OCI-LY7 (cell line): ENCODE data around the gene CNTRL. TPM values are rescaled to one million over a fixed set of nuclear protein-coding genes. Genes with fewer than 3 reads are reported as not detected.

Experiments used
- BruUV-seq: library from RNA; stranded (reverse); fragments of 400-500 nt; replicated peaks from 2 replicates; lab custom pipeline; 2021; lab: Mats Ljungman, UMichigan
- CTCF ChIA-PET: fragments of 300-600 bp; sonication (Branson Sonifier 250); formaldehyde crosslinking; loops from one replicate; lab custom pipeline; 2022; ENCODE audit warnings: antibody characterized with exemption; ENCODE audit not compliant: unreplicated experiment; lab: Charles Lee
- POLR2A ChIA-PET: fragments of 300-600 bp; sonication (Branson Sonifier 250); formaldehyde crosslinking; loops from one replicate; lab custom pipeline; 2022; ENCODE audit warnings: antibody characterized with exemption; lab: Charles Lee
- DNase-seq: peaks from one replicate; pipeline ENCODE4 v3.0.0-alpha.2; 2015; ENCODE audit warnings: low spot score
- H2AFZ ChIP-seq: fragments of 200-600 bp; sonication (generic), shearing (Covaris generic); 2 replicates; pipeline ENCODE4 v1.6.1; 2014; ENCODE audit warnings: mild to moderate bottlenecking, antibody characterized with exemption, low read length, moderate library complexity
- H3K27ac ChIP-seq: fragments of 200-600 bp; sonication (generic); 2 replicates; pipeline ENCODE4 v1.5.1; 2014; ENCODE audit warnings: mixed run types, low read depth, mild to moderate bottlenecking, moderate library complexity, low read length, inconsistent platforms; ENCODE audit not compliant: poor library complexity, severe bottlenecking
- H3K36me3 ChIP-seq: fragments of 200-600 bp; sonication (generic); 2 replicates; pipeline ENCODE4 v1.6.1; 2014; ENCODE audit warnings: mild to moderate bottlenecking, antibody characterized with exemption, low read length, moderate library complexity, mixed read lengths; ENCODE audit not compliant: insufficient read depth
- H3K4me1 ChIP-seq: fragments of 200-600 bp; sonication (generic); 2 replicates; pipeline ENCODE4 v1.5.1; 2014; ENCODE audit warnings: mild to moderate bottlenecking, low read length; ENCODE audit not compliant: insufficient read depth, poor library complexity, severe bottlenecking
- H3K4me2 ChIP-seq: fragments of 200-600 bp; sonication (generic); 2 replicates; pipeline ENCODE4 v1.6.1; 2014; ENCODE audit warnings: mild to moderate bottlenecking, low read length
- H3K4me3 ChIP-seq: fragments of 200-600 bp; sonication (generic); 2 replicates; pipeline ENCODE4 v1.5.1; 2014; ENCODE audit warnings: mild to moderate bottlenecking, low read depth, low read length; ENCODE audit not compliant: poor library complexity, severe bottlenecking
- H3K79me2 ChIP-seq: fragments of 200-600 bp; sonication (generic); 2 replicates; pipeline ENCODE4 v1.6.1; 2016; ENCODE audit warnings: low read depth, mild to moderate bottlenecking, low read length, moderate library complexity, mixed read lengths; ENCODE audit not compliant: insufficient read depth
- H3K9me2 ChIP-seq: fragments of 200-600 bp; sonication (generic); 2 replicates; pipeline ENCODE4 v1.6.1; 2016; ENCODE audit warnings: mild to moderate bottlenecking, low read length, mixed read lengths; ENCODE audit not compliant: insufficient read depth
- H3K9me3 ChIP-seq: fragments of 200-600 bp; sonication (generic); 2 replicates; pipeline ENCODE4 v1.6.1; 2014; ENCODE audit warnings: mild to moderate bottlenecking, mixed run types, low read length, mixed read lengths
- H4K20me1 ChIP-seq: fragments of 200-600 bp; sonication (generic); 2 replicates; pipeline ENCODE4 v1.6.1; 2014; ENCODE audit warnings: mild to moderate bottlenecking, antibody characterized with exemption, low read length, moderate library complexity, mixed read lengths; ENCODE audit not compliant: insufficient read depth
- CTCF ChIP-seq: fragments of 200-600 bp; sonication (generic); conservative IDR thresholded peaks from 2 replicates; pipeline ENCODE4 v1.5.1; 2014; ENCODE audit warnings: mild to moderate bottlenecking, antibody characterized with exemption, low read length, moderate library complexity, mixed read lengths
- EZH2phosphoT487 ChIP-seq: fragments of 200-600 bp; sonication (generic); IDR thresholded peaks from 2 replicates; pipeline ENCODE4 v1.6.1; 2018; ENCODE audit warnings: low read depth, borderline replicate concordance, mild to moderate bottlenecking, mixed run types, antibody characterized with exemption, low read length, moderate library complexity, mixed read lengths
- intact Hi-C: fragments of 100-400 bp; cut with micrococcal nuclease; formaldehyde crosslinking; loops from one replicate; pipeline ENCODE4 v1.10.0; 2022; ENCODE audit not compliant: unreplicated experiment
- total RNA-seq, 2 experiments: library from RNA; depleted of rRNA in 1 of 2; stranded (reverse); fragments of >200 nt in 1 of 2; shearing (Covaris generic) in 1 of 2; gene quantifications; 2 replicates each; pipeline ENCODE4 v1.2.3, GENCODE V29; 2014 to 2022

Gene CNTRL
- total RNA-seq, 2 experiments from 2014 or later: 81.4 to 113 TPM

- no peak for TF ChIP-seq EZH2phosphoT487
- TF ChIP-seq CTCF: peak; percentile 95
- H2AFZ ChIP-seq: peak overlapping the region; percentile 4; the same call in 1 of the 2 replicates
- no TSS peak for BruUV-seq
- H4K20me1 ChIP-seq: no peaks in the 10 kb centered on the region
- peak overlapping the region; percentile 11 for H3K4me3 ChIP-seq
- CTCF ChIA-PET: interaction anchor here (0.9 to 1.3 kb wide), 5 partner anchors 12 to 305 kb away, joined by 3 to 5 read pairs (median 4); no protein-coding TSS in a partner anchor
- no peak overlapping the region for H3K27ac ChIP-seq
- H3K36me3 ChIP-seq: no peaks in the 10 kb centered on the region; the same call in 1 of the 2 replicates
- no peaks in the 10 kb centered on the region for H3K9me2 ChIP-seq
- intact Hi-C loops: loop anchor here (1.0 to 2.0 kb wide), 2 partner anchors 75 to 304 kb away; no protein-coding TSS in a partner anchor
- POLR2A ChIA-PET: interaction anchor here (0.5 to 1.6 kb wide), 8 partner anchors 9 to 304 kb away, joined by 3 to 8 read pairs (median 4); partner anchors contain the start of gene C5
- DNase-seq: peak; percentile 82
- H3K79me2 ChIP-seq: no peaks in the 10 kb centered on the region
- H3K4me2 ChIP-seq: peak overlapping the region; percentile 42
- peaks cover 38% of the 10 kb centered on the region for H3K4me1 ChIP-seq
- H3K9me3 ChIP-seq: peaks cover 6% of the 10 kb centered on the region; the same call in 1 of the 2 replicates
Observed at GRCh38 chr9:121059998-121060636, 14.6 kb upstream of the CNTRL start.

- peaks cover 34% of the 10 kb centered on the region for H3K9me3 ChIP-seq
- intact Hi-C loops: no loop called here
- H3K36me3 ChIP-seq: peaks cover 32% of the 10 kb centered on the region
- no peaks in the 10 kb centered on the region for H3K9me2 ChIP-seq
- no peak overlapping the region for H3K4me3 ChIP-seq
- peaks cover 57% of the 10 kb centered on the region for H3K4me1 ChIP-seq
- H3K4me2 ChIP-seq: no peak overlapping the region
- H2AFZ ChIP-seq: no peak overlapping the region
- H3K27ac ChIP-seq: no peak overlapping the region
- no TSS peak for BruUV-seq
- no peaks in the 10 kb centered on the region for H3K79me2 ChIP-seq
- H4K20me1 ChIP-seq: no peaks in the 10 kb centered on the region
- ChIA-PET POLR2A (interaction anchor here (0.6 to 0.8 kb wide), 5 partner anchors 11 to 411 kb away, joined by 3 to 10 read pairs (median 4); no protein-coding TSS in a partner anchor), CTCF (no interaction called here)
- TF ChIP-seq CTCF (no peak), EZH2phosphoT487 (no peak)
- DNase-seq: no peak
Observed at GRCh38 chr9:121066850-121067249, 7.9 kb upstream of the CNTRL start.

- BruUV-seq: no TSS peak
- intact Hi-C loops: no loop called here
- Histone ChIP-seq H3K79me2 (no peaks in the 10 kb centered on the region), H3K9me2 (no peaks in the 10 kb centered on the region), H3K4me3 (no peak overlapping the region), H4K20me1 (no peaks in the 10 kb centered on the region), H3K4me2 (no peak overlapping the region), H3K27ac (peak overlapping the region; percentile 51), H3K36me3 (peaks cover 32% of the 10 kb centered on the region), H3K4me1 (peaks cover 56% of the 10 kb centered on the region), H3K9me3 (peaks cover 34% of the 10 kb centered on the region), H2AFZ (no peak overlapping the region)
- TF ChIP-seq EZH2phosphoT487: no peak
- TF ChIP-seq CTCF: no peak
- CTCF ChIA-PET: no interaction called here
- POLR2A ChIA-PET: interaction anchor here (0.6 to 1.0 kb wide), 2 partner anchors 52 to 131 kb away, joined by 3 read pairs; no protein-coding TSS in a partner anchor
- DNase-seq: no peak
Observed at GRCh38 chr9:121067640-121068039, 7.1 kb upstream of the CNTRL start.
